Activated B cell treated with CpG ODN at 0.5 μM for 24 hours (primary cell): ENCODE results near the gene MRM1. TPM values are rescaled to one million over a fixed set of nuclear protein-coding genes. Genes with fewer than 3 reads are reported as not detected.

Source experiments
- ATAC-seq: fragments of 200-7000 bp; cut with Tn5 transposase; one replicate; pipeline ENCODE4 v1.10.0; 2021; ENCODE audit warnings: low read depth, mild to moderate bottlenecking, moderate library complexity
- CTCF ChIA-PET: fragments of 350-600 bp; sonication (Branson Sonifier 250); formaldehyde crosslinking; loops from one replicate; lab custom pipeline; 2021; ENCODE audit warnings: antibody characterized with exemption; lab: Charles Lee
- POLR2A ChIA-PET: fragments of 350-600 bp; sonication (Branson Sonifier 250); formaldehyde crosslinking; loops from one replicate; lab custom pipeline; 2021; ENCODE audit warnings: antibody characterized with exemption; lab: Charles Lee
- DNase-seq: peaks from one replicate; pipeline ENCODE4 v3.0.0; 2022
- H3K27ac Mint-ChIP-seq: one replicate; pipeline ENCODE4 v1.8.0; 2020; ENCODE audit warnings: mixed read lengths
- H3K27me3 Mint-ChIP-seq: one replicate; pipeline ENCODE4 v1.8.0; 2021; ENCODE audit warnings: mixed read lengths
- H3K36me3 Mint-ChIP-seq: one replicate; pipeline ENCODE4 v1.8.0; 2021; ENCODE audit warnings: low read depth, mixed read lengths
- H3K4me1 Mint-ChIP-seq: one replicate; pipeline ENCODE4 v1.8.0; 2021; ENCODE audit warnings: mixed read lengths
- H3K4me3 Mint-ChIP-seq: one replicate; pipeline ENCODE4 v1.8.0; 2020; ENCODE audit warnings: mild to moderate bottlenecking, mixed read lengths
- H3K9me3 Mint-ChIP-seq: one replicate; pipeline ENCODE4 v1.8.0; 2020; ENCODE audit warnings: mixed read lengths
- intact Hi-C: fragments of 100-400 bp; cut with micrococcal nuclease; formaldehyde crosslinking; loops from one replicate; pipeline ENCODE4 v1.15.1; 2024
- total RNA-seq: library from RNA; stranded (reverse); gene quantifications from 2 replicates; pipeline ENCODE4 v1.2.3, GENCODE V29; 2022
- TF ChIP-seq, protein P1 (sequence below): fragments of 200-600 bp; IDR thresholded peaks from one replicate; pipeline ENCODE4 v1.8.0; 2022; ENCODE audit warnings: antibody characterized with exemption, mild to moderate bottlenecking

Gene MRM1
- total RNA-seq, 1 donor from 2014 or later = 15.6 TPM

DNA sequence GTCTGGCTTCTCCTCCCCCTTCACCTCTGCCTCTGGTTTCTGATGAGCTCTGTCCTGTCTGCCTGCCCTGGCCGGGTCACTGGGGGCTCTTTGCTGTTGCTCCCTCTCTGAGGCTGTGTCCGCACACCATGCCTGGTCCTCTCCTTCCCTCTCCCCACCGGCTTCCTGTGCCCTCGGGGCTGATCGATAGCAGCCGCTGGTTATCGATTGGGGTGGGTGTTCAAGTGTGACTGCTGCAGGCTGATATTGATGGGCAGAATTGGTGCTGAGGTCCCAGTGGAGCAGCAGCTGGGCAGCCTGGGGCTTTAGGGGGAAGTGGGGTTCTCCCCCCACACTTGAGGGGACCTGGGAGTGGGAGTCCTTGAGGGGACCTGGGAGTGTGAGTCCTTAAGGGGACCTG is 16.4 kb downstream of the MRM1 start:
- CTCF ChIA-PET = interaction anchor here (2.7 kb wide), 1 partner anchor 15 kb away, joined by 11 read pairs; the partner anchor contains the start of gene MRM1
- intact Hi-C loops = no loop called here
- Mint-ChIP-seq H3K36me3 (no peaks in the 10 kb centered on the region), H3K27ac (no peak overlapping the region), H3K4me1 (no peaks in the 10 kb centered on the region), H3K9me3 (no peaks in the 10 kb centered on the region), H3K27me3 (no peaks in the 10 kb centered on the region), H3K4me3 (no peak overlapping the region)
- DNase-seq (no peak), ATAC-seq (no peak)
- TF ChIP-seq, protein P1, sequence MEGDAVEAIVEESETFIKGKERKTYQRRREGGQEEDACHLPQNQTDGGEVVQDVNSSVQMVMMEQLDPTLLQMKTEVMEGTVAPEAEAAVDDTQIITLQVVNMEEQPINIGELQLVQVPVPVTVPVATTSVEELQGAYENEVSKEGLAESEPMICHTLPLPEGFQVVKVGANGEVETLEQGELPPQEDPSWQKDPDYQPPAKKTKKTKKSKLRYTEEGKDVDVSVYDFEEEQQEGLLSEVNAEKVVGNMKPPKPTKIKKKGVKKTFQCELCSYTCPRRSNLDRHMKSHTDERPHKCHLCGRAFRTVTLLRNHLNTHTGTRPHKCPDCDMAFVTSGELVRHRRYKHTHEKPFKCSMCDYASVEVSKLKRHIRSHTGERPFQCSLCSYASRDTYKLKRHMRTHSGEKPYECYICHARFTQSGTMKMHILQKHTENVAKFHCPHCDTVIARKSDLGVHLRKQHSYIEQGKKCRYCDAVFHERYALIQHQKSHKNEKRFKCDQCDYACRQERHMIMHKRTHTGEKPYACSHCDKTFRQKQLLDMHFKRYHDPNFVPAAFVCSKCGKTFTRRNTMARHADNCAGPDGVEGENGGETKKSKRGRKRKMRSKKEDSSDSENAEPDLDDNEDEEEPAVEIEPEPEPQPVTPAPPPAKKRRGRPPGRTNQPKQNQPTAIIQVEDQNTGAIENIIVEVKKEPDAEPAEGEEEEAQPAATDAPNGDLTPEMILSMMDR = no peak
- POLR2A ChIA-PET = no interaction called here

DNA sequence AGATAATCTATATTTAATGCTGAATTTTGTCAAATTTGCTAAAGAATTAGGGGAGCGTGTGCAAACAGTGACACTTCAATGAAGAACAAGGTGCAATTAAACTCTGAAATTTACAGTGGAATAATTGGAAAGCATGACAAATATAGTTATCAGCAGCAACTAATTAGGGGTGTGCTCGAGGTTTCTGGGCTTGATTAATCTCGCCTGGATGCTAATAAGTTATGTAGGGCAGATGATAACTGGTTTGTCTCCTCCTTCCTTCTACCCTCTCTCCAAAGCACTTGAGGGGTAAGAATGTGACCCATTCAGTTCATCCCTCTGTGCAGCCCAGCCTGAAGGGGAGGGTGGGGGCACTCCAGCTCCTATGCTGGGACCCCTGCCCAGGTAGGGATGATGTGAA is 21.9 kb downstream of the MRM1 start:
- H3K27me3 Mint-ChIP-seq = no peaks in the 10 kb centered on the region
- DNase-seq (no peak), ATAC-seq (no peak)
- POLR2A ChIA-PET = no interaction called here
- no peaks in the 10 kb centered on the region for H3K9me3 Mint-ChIP-seq
- no peak overlapping the region for H3K27ac Mint-ChIP-seq
- TF ChIP-seq, protein P1 = no peak
- no peaks in the 10 kb centered on the region for H3K4me1 Mint-ChIP-seq
- no peak overlapping the region for H3K4me3 Mint-ChIP-seq
- no peaks in the 10 kb centered on the region for H3K36me3 Mint-ChIP-seq
- intact Hi-C loops = no loop called here
- CTCF ChIA-PET = interaction anchor here (1.1 kb wide), 1 partner anchor 21 kb away, joined by 3 read pairs; no protein-coding TSS in a partner anchor

DNA sequence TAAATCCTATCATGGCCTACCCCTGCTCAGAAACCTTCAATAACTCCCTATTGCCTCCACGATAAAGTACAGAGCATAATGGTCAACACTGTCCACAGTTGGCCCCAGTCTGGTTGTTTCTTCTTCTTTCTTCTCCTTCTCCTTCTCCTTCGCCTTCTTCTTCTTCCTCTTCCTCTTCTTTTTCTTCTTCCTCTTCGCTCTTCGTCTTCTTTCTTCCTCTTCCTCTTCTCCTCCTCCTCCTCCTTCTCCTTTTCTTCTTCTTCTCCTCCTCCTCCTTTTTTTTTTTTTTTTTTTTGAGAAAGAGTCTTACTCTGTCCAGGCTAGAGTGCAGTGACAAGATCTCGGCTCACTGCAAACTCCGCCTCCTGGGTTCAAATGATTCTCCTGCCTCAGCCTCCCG is 23.8 kb downstream of the MRM1 start:
- no peak for DNase-seq
- H3K4me3 Mint-ChIP-seq = no peak overlapping the region
- ChIA-PET POLR2A (no interaction called here), CTCF (interaction anchor here (1.2 to 2.2 kb wide), 3 partner anchors 11 to 615 kb away, joined by 4 to 8 read pairs (median 6); no protein-coding TSS in a partner anchor)
- no peaks in the 10 kb centered on the region for H3K36me3 Mint-ChIP-seq
- intact Hi-C loops = loop anchor here (5.0 kb wide), 2 partner anchors 312 to 597 kb away; partner anchors contain the start of gene LHX1
- H3K27me3 Mint-ChIP-seq = no peaks in the 10 kb centered on the region
- H3K4me1 Mint-ChIP-seq = no peaks in the 10 kb centered on the region
- no peaks in the 10 kb centered on the region for H3K9me3 Mint-ChIP-seq
- H3K27ac Mint-ChIP-seq = no peak overlapping the region
- TF ChIP-seq, protein P1 = no peak
- no peak for ATAC-seq

DNA sequence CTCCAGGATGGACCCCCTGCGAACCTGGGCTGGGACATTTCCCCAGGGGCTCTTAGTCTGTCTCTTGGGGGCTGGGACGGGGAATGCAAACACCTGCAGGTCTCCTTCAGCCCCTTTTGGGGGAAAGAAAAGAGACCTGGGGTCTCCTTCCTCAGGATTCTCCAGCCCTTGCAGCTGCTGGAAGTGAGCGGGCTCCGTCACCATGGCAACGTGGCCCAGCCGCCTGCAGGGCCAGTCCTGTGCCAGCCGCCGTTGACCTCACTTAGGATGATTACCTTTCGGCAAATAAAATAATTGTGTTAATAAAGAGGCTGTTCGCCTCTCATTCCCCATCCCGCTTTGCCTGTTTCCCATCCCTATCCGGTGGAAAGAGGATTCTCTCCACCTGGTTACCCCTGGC is 25.7 kb downstream of the MRM1 start:
- Mint-ChIP-seq H3K36me3 (no peaks in the 10 kb centered on the region), H3K4me1 (no peaks in the 10 kb centered on the region), H3K27me3 (peaks cover 4% of the 10 kb centered on the region), H3K27ac (no peak overlapping the region), H3K4me3 (no peak overlapping the region), H3K9me3 (no peaks in the 10 kb centered on the region)
- CTCF ChIA-PET = no interaction called here
- intact Hi-C loops = loop anchor here (5.0 kb wide), 2 partner anchors 310 to 595 kb away; partner anchors contain the start of gene LHX1
- TF ChIP-seq, protein P1 = no peak
- ATAC-seq = no peak
- POLR2A ChIA-PET = no interaction called here
- DNase-seq = no peak

- ChIA-PET POLR2A (no interaction called here), CTCF (interaction anchor here (0.6 to 6.3 kb wide), 8 partner anchors 72 to 613 kb away, joined by 3 to 77 read pairs (median 3); no protein-coding TSS in a partner anchor)
- TF ChIP-seq, protein P1 = no peak
- ATAC-seq = no peak
- intact Hi-C loops = loop anchor here (5.0 kb wide), 2 partner anchors 309 to 594 kb away; partner anchors contain the start of gene LHX1
- Mint-ChIP-seq H3K9me3 (no peaks in the 10 kb centered on the region), H3K27me3 (peaks cover 13% of the 10 kb centered on the region), H3K36me3 (no peaks in the 10 kb centered on the region), H3K4me1 (no peaks in the 10 kb centered on the region), H3K4me3 (no peak overlapping the region), H3K27ac (no peak overlapping the region)
- DNase-seq = no peak
Observed at GRCh38 chr17:36628576-36628975, 27.2 kb downstream of the MRM1 start.
